ENCODE measurements around the gene LPCAT1.
"Not testable (repeated sequence)": the region's sequence is repeated elsewhere in the genome, so short reads cannot be mapped to it uniquely, and the experiment has no call there.

LPCAT1 gene

DNA sequence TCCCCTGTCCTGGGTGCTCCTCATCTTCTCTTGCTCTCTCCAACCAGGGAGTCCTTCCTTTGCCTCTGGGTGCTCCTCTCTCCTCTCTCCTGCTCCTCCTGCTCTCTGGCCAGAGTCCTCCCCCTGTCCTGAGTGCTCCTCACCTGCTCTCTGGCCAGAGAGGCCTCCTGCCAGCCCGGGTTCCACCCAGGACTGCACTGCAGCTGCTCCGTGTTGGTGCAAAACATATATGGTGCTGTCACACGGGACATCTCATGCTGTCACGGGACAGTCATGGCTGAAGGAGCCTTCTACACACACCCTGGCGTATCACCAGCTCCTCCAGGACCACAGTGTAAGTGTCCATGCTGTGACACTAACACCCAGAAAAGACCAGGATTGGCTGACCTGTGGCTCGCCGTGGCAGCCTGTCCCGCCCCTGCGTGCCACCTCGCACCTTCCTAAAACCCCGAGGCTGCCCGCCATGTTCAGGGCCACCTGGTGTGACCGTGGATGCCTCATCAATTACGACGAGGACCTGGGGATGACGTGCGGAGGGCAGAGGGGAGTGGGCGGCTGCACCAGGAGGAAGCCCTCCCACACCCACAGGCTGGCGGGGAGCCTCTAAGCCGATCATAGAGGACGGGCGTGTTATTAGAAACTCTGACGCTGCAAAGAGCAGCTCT is 50.7 kb downstream of the LPCAT1 start:
- FAIRE-seq (no peak), DNase-seq (ENCODE audit: extremely low spot score, insufficient read length, low read depth) (no peak)

DNA sequence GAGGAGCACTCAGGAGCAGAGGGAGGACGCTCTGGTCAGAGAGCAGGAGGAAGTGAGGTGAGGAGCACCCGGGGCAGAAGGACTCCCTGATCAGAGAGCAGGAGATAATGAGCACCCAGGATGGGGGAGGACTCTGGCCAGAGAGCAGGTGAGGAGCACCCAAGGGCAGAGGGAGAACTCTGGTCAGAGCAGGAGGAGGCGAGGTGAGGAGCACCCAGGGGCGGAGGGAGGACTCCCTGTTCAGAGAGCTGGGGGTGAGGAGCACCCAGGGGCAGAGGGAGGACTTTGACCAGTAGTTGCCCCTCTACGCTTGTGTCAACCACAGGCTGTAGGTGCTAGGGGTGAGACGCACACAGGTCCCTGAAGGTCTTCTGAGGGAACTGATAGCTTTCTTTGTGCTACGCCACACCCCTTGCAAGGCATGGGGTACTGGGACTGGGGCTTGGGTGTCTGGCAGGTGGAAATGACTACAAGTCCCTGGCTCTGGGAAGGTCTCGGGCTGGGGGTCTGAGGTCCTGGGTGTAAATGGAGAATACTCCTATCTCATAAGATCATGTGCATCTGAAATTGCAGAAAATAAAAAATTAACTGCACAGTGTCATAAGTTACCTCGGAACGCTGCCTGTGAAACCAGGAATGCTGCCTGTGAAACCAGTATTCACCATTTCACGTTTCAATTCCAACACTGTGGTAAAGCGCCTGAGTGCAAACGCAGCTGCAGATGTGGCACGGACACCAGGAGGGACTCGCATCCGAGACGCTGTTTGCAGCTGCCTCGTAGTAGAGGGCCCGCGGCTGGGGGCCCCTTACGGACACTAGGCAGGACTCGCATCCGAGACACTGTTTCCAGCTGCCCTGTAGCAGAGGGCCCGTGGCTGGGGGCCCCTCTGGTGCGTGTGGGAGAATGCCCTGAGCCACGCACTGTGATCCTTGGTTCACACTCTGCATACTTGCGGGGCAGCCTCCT is 51.5 kb downstream of the LPCAT1 start:
- DNase-seq (ENCODE audit: extremely low spot score, insufficient read length, low read depth), result no peak
- no peak for FAIRE-seq

DNA sequence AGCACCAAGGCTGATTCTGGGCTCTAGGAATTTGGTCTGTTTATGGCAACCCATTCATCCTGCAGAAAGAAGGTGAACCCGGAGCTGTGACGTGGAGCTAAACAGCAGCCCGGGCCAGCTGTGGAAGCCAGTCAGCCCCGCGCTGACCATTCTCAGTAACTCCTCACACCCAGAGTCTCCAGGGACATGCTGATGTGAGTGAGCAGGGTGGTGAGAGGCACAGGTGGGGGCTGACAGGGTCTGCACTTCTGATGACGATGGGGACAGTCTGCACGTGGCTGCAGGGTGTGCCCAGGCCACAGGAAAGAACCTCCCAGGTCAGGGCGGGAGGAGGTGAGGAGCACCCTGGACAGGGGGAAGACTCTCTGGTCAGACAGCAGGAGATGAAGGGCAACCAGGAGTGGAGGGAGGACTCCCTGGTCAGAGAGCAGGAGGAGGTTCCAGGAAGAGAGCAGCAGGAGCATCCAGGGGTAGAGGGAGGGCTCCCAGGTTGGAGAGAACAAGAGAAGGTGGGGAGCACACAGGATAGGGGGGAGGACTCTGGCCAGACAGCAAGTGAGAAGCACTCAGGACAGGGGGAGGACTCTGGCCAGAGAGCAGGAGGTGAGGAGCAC is 52.4 kb downstream of the LPCAT1 start:
- DNase-seq (ENCODE audit: extremely low spot score, insufficient read length, low read depth) (no peak), FAIRE-seq (no peak)

DNA sequence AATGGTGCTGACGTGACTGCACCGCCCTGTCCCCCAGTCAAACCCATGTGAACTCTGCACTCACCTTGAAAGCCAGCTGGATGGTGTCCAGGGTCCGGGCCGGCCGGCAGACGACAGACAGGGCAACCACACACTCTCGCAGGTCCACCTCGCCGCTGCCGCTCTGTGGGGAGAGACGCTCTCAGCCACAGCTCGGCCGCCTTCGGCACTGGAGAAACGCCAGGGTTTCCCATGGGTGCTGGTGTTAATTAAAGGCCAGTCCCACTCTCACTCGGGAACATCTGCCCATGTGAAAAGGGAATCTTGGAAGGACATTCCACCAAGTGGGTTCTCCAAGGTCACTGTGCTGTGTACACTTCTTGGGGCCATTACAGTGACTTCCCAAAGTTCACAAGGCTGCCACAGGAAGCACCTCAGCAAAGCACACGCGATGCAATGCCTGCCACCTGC is 53.0 kb downstream of the LPCAT1 start:
- no peak for FAIRE-seq
- DNase-seq (ENCODE audit: extremely low spot score, insufficient read length, low read depth), result no peak

DNA sequence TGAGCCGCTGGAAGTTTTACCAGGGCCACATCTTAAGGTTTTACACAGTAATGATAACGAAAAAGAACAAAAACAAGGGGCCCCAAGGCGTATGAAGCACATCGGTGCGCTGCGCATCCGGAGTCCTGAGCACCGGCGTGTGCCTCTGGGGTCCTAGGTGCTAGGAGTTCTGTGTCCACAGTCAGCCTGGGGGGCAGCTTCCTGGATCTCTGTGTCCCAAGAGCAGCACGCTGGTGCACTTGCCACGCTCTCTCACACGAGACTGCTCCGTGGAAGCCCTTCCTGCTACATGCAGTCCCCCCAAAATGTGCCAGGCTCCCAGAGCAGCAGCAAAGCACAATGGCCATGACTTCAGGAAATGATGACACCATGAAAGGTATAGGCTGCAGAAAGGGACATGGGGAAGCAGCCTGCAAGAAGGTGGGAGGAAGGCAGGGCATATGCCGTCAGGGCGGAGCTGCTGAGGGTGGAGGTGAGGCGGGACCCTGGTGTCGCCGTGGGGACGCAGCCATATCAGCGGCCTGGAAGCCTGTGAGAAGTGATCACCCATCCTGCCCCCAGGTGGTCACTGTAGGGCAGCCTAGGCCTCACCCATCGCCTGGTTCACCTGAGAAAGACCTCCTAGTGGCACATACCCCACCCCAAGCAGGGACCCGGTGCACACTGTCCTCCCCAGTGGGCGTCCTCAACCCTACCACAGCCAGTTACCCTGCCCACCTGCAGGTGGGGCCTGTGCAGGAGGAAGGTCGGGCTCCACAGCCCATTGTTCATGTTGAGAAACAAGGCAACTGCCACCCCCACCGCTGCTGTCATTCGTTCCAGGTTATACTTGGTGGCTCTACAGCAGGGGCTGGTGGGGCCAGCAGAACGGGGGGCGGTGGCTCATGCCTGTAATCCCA is 54.9 kb downstream of the LPCAT1 start:
- DNase-seq (ENCODE audit: extremely low spot score, insufficient read length, low read depth), result no peak

DNA sequence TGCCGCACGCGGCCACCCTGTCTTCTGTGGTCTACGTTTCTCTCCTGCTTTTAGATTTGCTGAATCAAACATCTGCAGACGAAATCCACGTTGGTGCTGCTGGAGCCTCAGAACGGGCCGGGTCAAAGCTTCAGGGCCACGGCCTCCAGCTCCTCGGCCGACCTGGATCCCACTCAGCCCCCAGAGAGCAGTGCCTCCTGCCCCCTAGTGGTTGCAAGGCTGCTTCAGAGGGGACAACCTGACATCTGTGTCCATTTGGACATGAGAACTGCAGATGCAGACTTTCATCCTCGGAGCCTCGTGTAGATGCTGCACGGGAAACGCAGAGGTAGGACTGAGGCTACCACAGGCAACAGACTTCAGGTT is 55.5 kb downstream of the LPCAT1 start:
- FAIRE-seq, result no peak
- no peak for DNase-seq (ENCODE audit: extremely low spot score, insufficient read length, low read depth)

More for the DNA sequence above, 54.9 kb downstream of the LPCAT1 start:
- FAIRE-seq, result no peak

DNA sequence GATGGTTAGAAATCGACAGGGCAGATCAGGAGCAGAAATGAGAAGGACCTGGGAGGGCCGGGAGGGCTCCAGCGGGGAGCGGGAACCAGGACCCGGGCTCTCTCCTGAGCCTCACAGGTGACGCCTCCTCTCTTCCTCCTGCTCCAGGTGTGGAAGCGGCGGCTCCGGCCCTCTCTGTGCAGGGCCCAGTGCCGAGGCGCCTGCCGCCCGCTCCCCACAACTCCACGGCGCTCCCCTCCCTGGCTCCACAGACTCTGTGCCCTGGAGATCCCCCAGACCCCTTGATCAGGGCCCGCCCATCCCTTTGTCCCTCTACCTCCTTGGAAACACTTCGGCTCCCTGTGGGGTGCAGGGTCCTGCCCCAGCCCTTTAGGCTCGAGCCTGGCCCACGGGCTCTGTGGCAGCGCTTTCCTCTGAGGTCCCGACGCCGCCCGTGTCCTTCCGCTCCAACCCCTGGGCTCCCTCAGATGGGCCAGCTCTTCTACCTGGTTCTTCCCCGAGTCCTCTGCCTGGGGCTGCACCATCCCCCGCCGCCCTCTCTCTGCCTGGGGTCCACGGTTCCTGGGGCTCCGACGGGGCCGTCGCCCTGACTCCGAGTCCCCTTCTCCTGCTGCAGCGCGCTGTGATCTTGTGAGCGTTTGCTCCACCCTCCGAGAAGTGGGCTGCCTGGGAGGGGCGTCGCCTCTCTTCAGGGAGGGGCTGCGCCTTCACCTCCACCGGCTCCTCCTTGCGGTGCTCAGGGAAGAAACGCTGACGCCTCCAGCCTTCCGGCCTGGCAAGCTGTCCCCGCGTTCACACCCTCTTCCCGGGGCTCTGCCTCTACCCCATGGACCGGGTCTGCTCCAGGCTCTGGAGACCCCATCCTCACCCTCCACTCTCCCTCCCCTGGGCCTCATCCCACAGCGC is 56.2 kb downstream of the LPCAT1 start:
- no peak for FAIRE-seq
- no peak for DNase-seq (ENCODE audit: extremely low spot score, insufficient read length, low read depth)

DNA sequence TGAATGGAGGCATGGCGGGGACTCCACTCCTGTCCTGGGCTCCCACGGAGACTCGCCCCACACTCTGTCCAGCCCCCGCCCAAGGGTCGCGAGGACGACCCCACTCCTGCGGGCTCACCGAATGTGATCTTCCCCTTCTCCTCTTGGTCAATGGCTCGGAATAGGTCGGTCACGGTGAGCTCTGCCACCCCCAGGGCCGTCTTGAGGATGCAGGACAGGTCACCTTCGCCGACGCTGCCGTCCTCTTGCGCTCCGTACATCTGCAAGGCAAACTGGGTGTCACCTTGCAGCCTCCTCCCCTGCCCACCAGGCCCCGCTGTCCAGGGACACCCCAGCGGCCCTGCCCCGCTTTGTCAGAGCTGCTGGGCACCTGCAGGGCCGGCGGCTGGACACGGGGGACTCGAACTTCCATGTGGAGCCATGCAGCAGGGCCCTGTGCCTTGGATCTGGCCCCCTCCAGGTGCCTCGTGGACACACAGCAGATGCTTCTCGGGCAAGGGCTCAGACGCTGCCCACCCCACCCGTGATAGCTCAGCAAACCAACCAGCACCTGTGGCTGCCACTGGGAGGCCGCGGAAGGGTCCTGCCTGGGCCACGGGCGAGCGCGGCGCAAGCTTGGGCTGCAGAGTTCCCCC is 57.0 kb downstream of the LPCAT1 start:
- no peak for FAIRE-seq
- DNase-seq (ENCODE audit: extremely low spot score, insufficient read length, low read depth), result no peak

DNA sequence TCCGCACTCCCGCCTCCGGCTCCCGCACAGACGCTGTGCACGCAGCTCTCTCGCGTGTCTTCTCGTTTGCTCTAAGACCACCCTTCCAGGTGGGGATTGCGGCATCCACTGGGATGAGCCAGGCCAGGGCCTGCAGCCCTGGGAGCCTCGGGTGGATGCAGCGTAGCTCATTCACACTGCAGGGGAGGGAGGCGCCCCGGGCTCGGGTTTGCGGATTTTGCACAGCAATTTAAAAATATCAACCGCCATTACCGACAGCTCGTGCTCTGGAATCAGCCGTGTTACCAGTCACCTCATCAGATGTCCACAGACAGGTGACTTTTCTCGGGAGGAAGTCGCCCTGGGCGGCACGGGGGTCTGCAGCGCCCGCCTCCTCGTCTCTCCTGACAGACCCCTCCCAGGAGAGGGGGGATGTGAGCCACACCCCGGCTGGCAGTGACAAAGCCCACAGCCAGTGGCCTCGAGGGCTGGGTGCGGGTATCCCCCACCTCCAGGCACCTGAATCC is 57.7 kb downstream of the LPCAT1 start:
- DNase-seq (ENCODE audit: extremely low spot score, insufficient read length, low read depth) (no peak), FAIRE-seq (no peak)

DNA sequence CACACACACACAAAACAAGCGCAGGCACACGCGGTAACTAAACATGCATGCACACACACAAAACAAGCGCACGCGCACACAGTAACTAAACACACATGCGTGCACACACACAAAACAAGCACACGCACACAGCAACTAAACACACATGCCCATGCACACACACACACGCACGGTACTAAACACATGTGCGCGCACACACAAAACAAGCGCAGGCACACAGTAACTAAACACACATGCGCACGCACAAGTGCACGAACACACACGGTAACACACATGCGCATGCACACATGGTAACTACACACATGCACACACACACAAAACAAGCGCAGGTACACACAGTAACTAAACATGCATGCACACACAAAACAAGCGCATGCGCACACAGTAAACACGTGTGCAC is 58.6 kb downstream of the LPCAT1 start:
- FAIRE-seq, result no peak
- no peak for DNase-seq (ENCODE audit: extremely low spot score, insufficient read length, low read depth)

DNA sequence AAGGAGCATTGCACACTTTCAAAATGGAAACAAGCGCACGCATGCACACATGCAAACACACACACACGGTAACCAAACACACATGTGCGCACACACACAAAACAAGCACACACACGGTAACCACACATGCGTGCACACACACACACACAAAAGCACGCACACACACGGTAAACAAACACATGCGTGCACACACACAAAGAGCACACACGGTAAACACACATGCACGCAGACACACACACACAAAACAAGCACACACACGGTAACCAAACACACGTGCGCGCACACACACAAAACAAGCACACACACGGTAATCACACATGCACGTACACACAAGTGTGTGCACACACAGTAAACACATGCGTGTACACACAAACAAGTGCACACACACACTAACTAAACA is 59.2 kb downstream of the LPCAT1 start:
- DNase-seq (ENCODE audit: extremely low spot score, insufficient read length, low read depth) (no peak), FAIRE-seq (no peak)

DNA sequence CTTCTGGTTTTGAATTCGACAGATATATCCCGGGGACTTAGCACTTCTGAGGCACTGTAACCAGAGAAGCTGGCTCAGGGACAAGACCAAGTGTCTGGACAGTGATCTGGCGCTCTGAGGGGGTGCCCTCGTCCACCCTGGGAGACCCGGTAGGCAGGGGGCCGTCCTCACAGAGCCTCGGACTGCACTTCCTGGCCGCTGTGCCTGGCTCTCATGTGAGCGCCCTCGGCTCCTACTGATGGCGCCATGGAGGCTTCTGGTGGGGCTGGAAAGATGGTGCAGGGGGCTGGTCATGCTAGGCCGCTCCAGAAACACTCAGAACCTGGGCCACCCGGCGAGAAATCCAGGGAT is 59.7 kb downstream of the LPCAT1 start:
- DNase-seq (ENCODE audit: extremely low spot score, insufficient read length, low read depth), result no peak
- FAIRE-seq, result no peak

DNA sequence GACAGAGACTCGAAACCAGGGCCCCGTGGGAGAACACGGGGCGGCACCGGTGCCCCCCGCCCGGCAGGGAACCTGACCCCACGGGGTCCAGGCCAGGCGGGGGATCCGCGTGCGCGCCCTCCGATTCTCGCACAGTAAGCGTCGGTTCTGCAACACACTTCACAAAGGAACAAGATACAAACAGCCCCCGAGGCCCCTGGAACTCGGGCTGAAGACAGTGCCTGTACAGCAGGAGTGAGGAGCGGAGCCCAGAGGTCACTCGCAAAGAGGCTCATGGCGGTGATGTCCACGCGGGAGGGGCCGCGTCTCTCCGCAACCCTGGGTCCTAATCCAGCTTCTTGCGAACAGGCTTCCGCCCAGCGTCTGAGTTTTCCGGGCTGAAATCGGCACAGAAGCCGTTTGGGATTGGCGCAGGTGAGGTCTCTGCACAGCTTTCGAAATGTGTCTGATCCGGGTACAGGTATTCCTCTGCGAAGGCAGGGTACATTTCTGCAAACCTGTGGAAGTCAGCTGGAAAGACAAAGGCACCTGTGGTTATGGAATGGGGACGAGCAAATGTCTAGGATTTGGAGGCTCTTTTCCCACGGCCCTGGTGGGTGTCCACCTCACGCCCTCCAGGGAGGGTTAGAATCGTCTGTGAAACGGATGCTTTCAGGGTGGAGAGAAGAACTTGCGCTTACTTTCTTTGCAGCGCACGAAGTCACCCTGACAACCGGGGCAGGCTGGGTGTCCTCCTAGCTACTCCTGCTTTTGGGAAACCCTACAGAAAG is 60.2 kb downstream of the LPCAT1 start:
- FAIRE-seq (no peak), DNase-seq (ENCODE audit: extremely low spot score, insufficient read length, low read depth) (no peak)

DNA sequence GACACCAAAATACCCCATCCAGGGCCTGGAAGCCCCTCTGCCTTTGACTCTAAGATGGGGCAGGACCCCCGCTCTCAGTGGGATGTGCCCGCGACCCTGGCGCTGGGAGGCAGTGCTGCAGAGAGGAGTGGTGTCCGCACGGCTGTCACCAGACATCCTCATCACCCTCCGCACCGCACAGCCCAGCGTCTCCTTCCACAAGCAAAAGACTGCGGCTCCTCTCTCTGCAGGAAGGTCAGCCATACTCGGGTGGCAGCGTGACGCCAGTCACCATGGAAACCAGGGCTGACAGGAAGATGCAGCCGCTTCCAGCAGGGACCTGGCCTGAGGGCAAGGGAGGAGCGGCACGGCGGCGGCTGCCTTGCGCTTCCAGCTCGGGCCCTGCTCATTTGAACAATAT is 61.4 kb downstream of the LPCAT1 start:
- DNase-seq (ENCODE audit: extremely low spot score, insufficient read length, low read depth) (no peak), FAIRE-seq (no peak)

DNA sequence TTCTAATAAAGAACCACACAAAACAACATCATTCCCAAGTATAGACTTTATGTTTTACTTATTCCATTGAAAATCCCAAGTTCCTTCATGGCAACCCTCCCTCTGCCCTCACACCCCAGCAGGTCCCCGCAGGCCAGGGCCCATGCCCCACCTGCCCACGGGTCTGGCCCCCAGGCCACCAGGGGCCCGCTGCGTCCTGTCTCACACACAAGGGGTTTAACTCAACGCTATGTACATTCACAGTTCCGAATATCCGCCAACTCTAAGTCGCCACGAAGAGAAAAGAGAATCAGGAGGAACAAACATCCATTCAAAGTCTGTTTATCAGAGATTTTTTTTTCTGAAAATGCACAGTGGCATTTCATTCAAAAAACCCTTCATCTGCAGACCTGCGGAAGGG is 62.4 kb downstream of the LPCAT1 start:
- DNase-seq (ENCODE audit: extremely low spot score, insufficient read length, low read depth) (no peak), FAIRE-seq (no peak)

DNA sequence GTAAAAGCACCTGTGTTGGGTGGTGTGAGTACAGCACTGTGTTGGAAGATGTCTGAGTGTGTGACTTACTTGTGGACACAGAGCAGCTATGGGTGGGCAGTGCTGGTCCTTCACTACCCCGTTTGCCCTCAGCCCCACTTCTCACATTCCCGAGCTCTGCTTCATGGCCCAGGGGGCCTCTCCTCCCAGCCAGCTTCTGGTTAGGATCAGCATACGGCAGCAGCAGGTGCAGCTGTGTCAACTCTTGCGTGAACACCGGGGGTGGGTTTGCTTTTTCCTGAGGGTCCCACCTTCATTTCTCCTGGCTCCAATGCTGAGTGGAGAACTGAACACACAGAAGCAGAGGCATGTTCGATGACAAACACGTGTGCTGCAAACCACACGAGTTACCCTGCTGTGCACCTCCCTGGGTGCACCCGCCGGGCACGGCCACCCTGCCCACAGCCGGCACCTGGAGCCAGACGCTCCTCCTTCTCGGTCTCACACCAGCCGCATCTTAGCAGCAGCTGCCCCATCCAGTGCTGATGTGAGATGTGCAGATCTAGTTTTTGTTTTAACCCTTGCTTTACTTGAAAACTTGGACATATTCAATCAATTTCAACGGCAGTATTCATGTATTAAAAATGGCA is 63.6 kb downstream of the LPCAT1 start:
- no peak for FAIRE-seq
- DNase-seq (ENCODE audit: extremely low spot score, insufficient read length, low read depth), result no peak

DNA sequence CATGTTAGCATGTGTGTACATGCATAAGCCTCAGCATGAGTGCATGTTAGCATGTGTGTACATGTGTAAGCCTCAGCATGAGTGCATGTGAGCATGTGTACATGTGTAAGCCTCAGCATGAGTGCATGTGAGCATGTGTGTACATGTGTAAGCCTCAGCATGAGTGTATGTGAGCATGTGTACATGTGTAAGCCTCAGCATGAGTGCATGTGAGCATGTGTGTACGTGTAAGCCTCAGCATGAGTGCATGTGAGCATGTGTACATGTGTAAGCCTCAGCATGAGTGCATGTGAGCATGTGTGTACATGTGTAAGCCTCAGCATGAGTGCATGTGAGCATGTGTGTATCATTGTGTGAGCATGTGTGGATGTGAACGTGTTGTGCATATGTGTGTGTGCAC is 64.3 kb downstream of the LPCAT1 start:
- FAIRE-seq, result not testable (repeated sequence)

More for the DNA sequence above, 64.3 kb downstream of the LPCAT1 start:
- not testable (repeated sequence) for DNase-seq (ENCODE audit: extremely low spot score, insufficient read length, low read depth)
